Mammary epithelial cell (primary cell): ENCODE results near the gene OGA.

Source experiments
- CTCF ChIP-seq, 2 donors: IDR thresholded peaks in 1 of 2; conservative IDR thresholded peaks in 1 of 2; 2 replicates each; pipeline ENCODE4 v1.5.1; 2011 to 2012; ENCODE audit warnings: inconsistent platforms in 2 of 2, low read length in 2 of 2, mild to moderate bottlenecking in 2 of 2, control low read depth in 1 of 2, low read depth in 1 of 2; ENCODE audit not compliant: insufficient read depth in 1 of 2; ENCODE audit errors: extremely low read depth in 1 of 2
- EZH2 ChIP-seq: IDR thresholded peaks from 2 replicates; pipeline ENCODE4 v1.6.1; 2012; ENCODE audit warnings: low read length, inconsistent platforms, borderline replicate concordance

- TF ChIP-seq EZH2 (no peak), CTCF (conservative IDR thresholded peaks at IDR 0.05 in 1 of 2, IDR thresholded peaks at IDR 0.05 in 1 of 2; ENCODE audit: extremely low read depth in 1 of 2, insufficient read depth in 1 of 2, low read depth in 1 of 2, low read length in 2 of 2) (no peak)
Measured at GRCh38 chr10:101840102-101840684, 21.9 kb upstream of the OGA start.
